GM18861 (cell line): Measurements from ENCODE around the gene TMC7.
"Not testable (repeated sequence)": the region's sequence is repeated elsewhere in the genome, so short reads cannot be mapped to it uniquely, and the experiment has no call there.

Experiments used
- ATAC-seq: cut with Tn5 transposase; IDR thresholded peaks from one replicate; pipeline ENCODE4 v1.9.1; 2021; ENCODE audit not compliant: unreplicated experiment

Gene TMC7

GRCh38 chr16:18979936-18980335 lies 3.8 kb upstream of the TMC7 start:
- ATAC-seq, result no peak

- ATAC-seq, result no peak
These were observed 786 bp downstream of the TMC7 start for GRCh38 chr16:18984435-18985005.

DNA sequence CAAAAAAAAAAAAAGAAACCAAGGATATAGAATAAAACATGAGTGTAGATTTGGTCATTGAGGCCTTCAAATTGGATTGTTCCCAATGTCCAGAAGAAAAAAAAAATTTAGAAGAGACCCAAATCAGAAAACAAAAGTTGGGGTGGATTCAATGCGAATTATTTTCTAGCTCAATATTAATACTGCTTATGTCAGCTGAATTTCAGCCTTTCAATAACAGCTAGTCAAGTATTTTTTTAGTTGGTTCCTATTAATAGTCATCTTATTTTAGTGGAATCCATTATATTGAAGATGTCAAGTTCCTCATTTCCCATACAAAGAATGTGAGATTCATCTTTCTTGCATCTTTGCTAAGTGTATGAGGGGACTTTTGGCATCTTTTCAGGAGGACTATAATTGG lies 1.5 kb downstream of the TMC7 start:
- not testable (repeated sequence) for ATAC-seq

- ATAC-seq, result not testable (repeated sequence)
These were observed 8.0 kb downstream of the TMC7 start for GRCh38 chr16:18991731-18992130.

DNA sequence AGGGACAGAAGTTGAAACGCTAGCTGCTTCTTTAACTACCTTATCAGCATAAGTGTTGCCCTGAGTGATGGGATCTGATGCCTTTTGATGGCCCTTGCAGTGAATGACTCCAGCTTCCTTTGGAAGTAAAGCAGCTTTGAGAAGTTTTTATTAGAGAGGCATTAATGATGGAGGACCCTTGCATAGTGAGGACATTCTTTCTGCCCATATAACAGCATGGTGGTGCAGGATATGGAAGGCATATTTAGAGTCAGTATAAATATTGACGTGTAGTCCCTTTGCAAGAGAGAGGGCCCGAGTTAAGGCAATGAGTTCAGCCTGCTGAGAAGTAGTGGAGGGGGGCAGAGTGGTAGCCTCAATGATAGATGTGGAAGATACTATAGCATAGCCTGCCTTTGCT lies 9.8 kb downstream of the TMC7 start:
- not testable (repeated sequence) for ATAC-seq

GRCh38 chr16:18994181-18994580 lies 10.4 kb downstream of the TMC7 start:
- ATAC-seq, result not testable (repeated sequence)

- not testable (repeated sequence) for ATAC-seq
These were observed 11.7 kb downstream of the TMC7 start for GRCh38 chr16:18995406-18995805.

DNA sequence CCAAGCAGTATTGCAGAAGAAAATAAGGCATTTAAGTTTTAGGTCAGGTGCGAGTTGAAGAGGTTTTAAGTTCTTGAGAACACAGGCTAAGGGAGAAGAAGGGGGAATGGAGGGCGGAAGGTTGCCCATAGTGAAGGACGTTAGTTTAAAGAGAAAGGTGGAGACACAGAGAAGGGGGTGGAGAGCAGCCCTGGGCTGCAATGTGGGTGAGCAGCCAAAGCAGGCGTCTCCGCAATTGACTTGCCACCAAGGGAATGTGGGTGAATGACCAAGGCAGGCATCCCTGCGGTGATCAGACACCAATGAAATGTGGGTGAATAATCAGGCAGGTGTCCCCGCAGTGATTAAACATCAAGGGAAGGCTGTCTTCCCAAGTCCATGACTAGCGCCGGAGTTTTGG lies 12.8 kb downstream of the TMC7 start:
- not testable (repeated sequence) for ATAC-seq

DNA sequence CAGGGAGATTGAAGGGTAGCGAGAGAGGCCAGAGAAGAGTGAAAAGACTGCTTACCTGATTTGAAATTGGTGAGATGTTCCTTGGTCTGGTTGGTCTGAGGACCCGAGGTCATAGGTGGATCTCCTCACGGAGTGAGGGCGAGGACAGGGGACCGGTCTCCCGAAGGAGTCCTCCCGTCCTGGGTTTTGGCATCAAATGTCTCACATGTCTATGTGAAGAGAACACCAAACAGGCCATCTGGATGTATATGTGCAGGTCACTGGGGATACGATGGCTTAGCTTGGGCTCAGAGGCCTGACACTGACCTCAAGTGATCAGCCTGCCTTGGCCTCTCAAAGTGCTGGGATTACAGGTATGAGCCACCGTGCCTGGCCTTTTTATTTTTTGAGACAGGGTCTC lies 13.3 kb downstream of the TMC7 start:
- not testable (repeated sequence) for ATAC-seq

- no peak for ATAC-seq
These were observed 15.3 kb downstream of the TMC7 start for GRCh38 chr16:18999045-18999393.

DNA sequence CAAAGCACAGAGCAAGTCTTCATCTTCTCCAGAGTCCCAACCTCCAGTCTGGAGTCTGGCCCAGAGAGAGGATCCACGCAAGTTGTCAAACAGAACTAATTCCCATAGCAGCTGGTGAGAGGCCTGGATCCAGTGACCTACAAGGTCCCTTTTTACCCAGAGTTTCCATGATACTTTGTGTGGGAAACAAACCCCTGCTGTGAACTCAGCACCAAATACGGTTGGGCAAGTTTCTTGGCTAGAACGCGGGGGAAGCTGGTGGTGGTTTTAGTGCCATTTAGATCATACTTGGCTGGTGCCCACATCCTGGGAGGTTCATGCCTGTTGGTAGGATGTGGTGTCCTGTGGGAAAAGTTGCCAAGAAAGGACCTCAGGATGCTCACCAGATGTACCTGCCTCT lies 18.1 kb downstream of the TMC7 start:
- no peak for ATAC-seq

DNA sequence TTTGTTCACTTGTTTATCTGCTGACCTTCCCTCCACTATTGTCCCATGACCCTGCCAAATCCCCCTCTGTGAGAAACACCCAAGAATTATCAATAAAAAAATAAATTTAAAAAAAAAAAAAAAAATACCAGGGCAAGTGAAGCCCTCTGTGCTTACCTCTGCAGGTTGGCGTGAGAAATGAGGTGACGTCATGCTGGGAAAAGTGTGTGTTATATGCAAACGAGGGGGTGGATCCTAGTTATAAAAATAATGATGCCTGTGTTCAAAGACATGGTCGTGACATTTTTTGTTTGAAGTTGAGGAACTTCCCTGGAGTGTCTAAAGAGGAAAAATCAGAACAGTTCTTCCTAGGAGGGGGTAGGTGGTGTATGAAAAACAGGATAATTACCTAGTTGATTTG lies 20.2 kb downstream of the TMC7 start:
- no peak for ATAC-seq

DNA sequence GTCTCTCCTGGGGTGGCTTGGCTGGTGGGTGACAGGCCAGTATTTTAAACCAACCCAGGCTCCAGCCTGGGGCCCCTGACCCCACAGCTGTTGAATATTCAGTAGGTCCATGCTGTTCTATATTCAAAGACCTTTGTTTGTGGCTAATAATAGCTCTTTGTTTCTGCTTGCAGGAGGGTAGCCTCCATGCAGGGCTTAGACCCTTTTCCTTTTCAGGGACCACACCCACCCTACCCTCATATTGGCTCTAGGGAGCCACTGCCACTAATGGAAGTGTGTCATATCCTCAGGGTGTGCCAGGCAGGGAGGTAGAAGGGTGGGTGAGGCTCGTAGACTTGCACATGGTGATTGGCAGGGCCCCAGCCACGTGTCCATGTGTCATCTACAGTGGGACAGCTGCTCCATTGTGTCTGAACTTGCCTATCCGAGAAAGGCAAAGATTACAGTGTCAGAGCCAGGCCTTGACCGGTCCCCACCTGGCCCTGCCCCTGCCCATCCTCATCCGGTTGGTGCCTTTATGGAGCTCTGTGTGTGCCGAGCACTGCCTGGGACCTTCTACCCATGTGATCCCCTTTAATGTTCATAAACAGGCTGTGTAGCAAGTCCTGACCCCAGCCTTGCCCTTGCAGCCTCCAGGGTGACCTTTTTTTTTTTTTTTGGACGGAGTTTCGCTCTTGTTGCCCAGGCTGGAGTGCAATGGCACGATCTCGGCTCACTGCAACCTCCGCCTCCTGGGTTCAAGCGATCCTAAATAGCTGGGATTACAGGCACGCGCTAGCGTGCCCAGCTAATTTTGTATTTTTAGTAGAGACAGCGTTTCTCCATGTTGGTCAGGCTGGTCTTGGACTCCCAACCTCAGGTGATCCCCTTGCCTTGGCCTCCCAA lies 22.1 kb downstream of the TMC7 start:
- no peak for ATAC-seq

DNA sequence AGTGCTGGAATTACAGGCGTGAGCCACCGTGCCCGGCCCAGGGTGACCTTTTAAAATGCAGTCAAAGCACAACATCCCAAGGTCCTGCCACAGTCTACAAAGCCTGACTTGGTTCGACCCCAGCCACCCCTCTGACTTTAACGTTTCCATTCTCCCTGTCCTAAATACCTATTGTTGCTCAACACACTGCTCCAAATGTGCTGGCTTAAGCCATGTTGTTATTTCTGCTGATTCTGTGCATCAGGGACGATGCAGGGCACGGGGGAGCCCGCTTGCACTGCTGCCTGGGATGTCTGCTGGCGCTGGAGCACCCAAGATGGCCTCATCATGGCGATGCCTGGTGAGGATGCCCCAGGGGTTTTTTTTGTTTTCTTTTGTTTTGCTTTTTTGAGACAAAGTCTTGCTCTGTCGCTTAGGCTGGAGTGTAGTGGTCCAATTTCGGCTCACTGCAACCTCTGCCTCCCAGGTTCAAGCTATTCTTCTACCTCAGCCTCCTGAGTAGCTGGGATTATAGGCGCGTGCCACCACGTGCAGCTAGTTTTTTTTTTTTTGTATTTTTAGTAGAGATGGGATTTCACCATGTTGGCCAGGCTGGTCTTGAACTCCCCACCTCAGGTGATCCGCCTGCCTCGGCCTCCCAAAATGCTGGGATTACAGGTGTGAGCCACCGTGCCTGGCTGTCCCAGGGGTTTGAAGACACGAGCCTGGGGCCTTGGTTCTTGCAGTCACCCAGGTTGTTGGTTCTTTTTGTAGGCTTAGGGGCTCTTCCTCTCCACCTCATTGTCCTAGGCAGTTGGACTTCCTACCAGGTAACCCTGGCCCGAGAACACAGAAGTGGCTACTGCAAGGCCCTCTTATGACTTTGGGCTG lies 22.9 kb downstream of the TMC7 start:
- ATAC-seq, result no peak

GRCh38 chr16:19008245-19009169 lies 24.8 kb downstream of the TMC7 start:
- no peak for ATAC-seq

DNA sequence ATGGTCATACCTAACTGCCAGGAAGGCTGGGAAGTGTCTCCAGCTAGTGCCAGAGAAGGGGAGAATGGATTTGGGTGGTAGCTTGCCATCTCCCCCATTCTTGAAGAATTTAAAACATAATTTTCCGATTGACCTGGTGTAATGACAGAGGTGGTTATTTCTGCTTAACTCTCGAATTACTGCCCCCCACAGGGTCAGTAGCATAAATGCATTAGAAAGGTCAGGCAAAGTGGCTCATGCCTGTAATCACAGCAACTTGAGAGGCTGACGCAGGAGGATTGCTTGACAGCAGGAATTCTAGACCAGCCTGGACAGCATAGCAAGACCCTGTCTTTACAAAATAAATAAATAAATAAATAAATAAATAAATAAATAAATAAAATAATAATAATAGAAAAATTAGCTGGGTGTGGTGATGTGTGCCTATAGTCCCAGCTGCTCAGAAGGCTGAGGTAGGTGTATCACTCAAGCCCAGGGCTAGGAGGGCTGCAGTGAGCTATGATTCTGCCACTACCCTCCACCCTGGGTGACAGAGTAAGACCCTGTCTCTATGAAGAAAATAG lies 27.5 kb downstream of the TMC7 start:
- no peak for ATAC-seq

GRCh38 chr16:19014461-19014860 lies 30.7 kb downstream of the TMC7 start:
- no peak for ATAC-seq

- no peak for ATAC-seq
These were observed 33.4 kb downstream of the TMC7 start for GRCh38 chr16:19017179-19017578.

GRCh38 chr16:19020689-19021088 lies 37.0 kb downstream of the TMC7 start:
- no peak for ATAC-seq

DNA sequence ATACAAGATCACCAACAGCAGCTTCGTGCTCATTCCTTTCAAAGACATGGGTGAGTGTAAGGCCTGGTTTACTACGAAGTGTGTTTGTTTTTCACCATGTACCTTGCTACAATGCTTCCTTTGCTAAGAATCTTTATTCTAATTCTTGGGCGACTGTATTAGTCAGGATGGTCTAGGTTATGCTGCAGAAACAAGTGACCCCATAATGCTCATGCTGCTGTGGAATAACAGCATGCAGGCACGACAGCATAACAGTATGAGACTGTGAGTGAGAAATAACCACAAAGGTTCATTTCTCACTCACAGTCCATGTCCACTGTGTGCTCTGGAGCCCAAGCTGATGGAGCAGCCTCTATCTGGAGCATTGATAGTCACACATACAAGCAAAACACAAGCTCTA lies 38.0 kb downstream of the TMC7 start:
- ATAC-seq, result no peak
